ENCODE data around the gene CDIPT.

The CDIPT gene

DNA sequence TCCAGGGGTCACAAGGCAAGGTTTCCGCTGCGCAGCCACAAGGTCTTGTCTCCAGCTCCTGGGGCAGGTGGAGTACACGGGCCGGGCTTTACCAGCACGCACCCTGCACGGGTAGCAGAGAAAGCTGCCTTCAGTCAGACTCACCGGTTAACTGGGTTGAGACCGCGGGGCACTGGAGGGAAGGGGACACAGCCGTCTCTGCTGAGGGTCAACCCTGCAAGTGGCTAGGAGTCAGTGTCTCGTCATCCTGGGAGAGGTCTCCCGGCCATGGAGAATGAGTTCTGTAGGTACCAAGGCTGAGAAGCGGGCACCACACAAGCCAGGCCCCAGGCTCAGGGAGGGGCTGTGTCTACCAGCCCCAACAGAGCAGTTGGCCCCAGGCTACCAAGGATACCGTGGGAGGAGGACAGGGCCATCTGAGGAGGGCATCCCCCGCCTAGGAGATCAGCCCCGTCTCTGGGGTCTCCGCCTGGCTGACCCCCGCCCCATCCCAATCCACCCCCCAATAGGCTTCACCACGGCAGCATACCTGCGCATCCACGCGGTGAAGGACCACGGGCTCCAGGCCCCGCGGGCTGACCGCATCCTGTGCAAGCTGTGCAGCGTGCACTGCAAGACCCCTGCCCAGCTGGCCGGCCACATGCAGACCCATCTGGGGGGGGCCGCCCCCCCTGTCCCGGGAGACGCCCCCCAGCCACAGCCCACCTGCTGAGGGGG, 53.8 kb downstream of the CDIPT start:
- H3K79me2 ChIP-seq (ENCODE audit: low read length): peaks cover 28% of the 10 kb centered on the region
- peaks cover 55% of the 10 kb centered on the region for H3K4me1 ChIP-seq (ENCODE audit: low read length)
- no peak overlapping the region for H2AFZ ChIP-seq (ENCODE audit: low read depth, low read length)
- H3K4me3 ChIP-seq (ENCODE audit: low read length): peak overlapping the region; percentile 84; the same call in 1 of the 2 replicates
- H3K27ac ChIP-seq (ENCODE audit: low read length): no peak overlapping the region
- peaks cover 39% of the 10 kb centered on the region for H3K36me3 ChIP-seq (replicated peaks; ENCODE audit: low read depth, low read length)
- no peak overlapping the region for H3K9ac ChIP-seq (ENCODE audit: low read length)
- H3K4me2 ChIP-seq (ENCODE audit: low read length): peak overlapping the region; percentile 97
- TF ChIP-seq, protein P1, sequence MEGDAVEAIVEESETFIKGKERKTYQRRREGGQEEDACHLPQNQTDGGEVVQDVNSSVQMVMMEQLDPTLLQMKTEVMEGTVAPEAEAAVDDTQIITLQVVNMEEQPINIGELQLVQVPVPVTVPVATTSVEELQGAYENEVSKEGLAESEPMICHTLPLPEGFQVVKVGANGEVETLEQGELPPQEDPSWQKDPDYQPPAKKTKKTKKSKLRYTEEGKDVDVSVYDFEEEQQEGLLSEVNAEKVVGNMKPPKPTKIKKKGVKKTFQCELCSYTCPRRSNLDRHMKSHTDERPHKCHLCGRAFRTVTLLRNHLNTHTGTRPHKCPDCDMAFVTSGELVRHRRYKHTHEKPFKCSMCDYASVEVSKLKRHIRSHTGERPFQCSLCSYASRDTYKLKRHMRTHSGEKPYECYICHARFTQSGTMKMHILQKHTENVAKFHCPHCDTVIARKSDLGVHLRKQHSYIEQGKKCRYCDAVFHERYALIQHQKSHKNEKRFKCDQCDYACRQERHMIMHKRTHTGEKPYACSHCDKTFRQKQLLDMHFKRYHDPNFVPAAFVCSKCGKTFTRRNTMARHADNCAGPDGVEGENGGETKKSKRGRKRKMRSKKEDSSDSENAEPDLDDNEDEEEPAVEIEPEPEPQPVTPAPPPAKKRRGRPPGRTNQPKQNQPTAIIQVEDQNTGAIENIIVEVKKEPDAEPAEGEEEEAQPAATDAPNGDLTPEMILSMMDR (IDR thresholded peaks at IDR 0.05; ENCODE audit: low read depth, low read length): no peak
- no peak for TF ChIP-seq EZH2phosphoT487 (IDR thresholded peaks at IDR 0.05; ENCODE audit: low read depth)
- H4K20me1 ChIP-seq (ENCODE audit: insufficient read depth, low read length): peaks cover 25% of the 10 kb centered on the region
- H3K27me3 ChIP-seq (ENCODE audit: low read depth, low read length): no peaks in the 10 kb centered on the region
- no peaks in the 10 kb centered on the region for H3K9me3 ChIP-seq (ENCODE audit: insufficient read depth, low read length)
